ENCODE results near the gene TFEB.
A peak's percentile ranks its signal among the peaks of the same experiment; 100 is the strongest.

TFEB gene

GRCh38 chr6:41675992-41676391 lies 59.4 kb downstream of the TFEB start:
- Histone ChIP-seq H3K4me1 (ENCODE audit: control insufficient read depth, insufficient read depth, low read length) (no peaks in the 10 kb centered on the region), H3K36me3 (ENCODE audit: control insufficient read depth in 2 of 2, insufficient read depth in 1 of 2, low read length in 2 of 2) (no peaks in the 10 kb centered on the region), H3K9me3 (ENCODE audit: control insufficient read depth, insufficient read depth, low read depth, low read length) (no peaks in the 10 kb centered on the region), H3K27ac (ENCODE audit: extremely low read depth, low read depth, low read length) (no peak overlapping the region), H3K4me3 (ENCODE audit: low read depth, low read length) (no peak overlapping the region)
- CTCF ChIA-PET: interaction anchor here (2.1 kb wide), 1 partner anchor 308 kb away, joined by 13 read pairs; no protein-coding TSS in a partner anchor
- TF ChIP-seq ZNF140 (tag by site-specific recombination; IDR thresholded peaks at IDR 0.05) (no peak), ZNF768 (tag by site-specific recombination; IDR thresholded peaks at IDR 0.05) (peak; percentile 90), ZNF580 (tag by site-specific recombination; IDR thresholded peaks at IDR 0.05) (no peak), ZNF311 (tag by site-specific recombination; IDR thresholded peaks at IDR 0.05; ENCODE audit: borderline replicate concordance) (no peak), ZNF350 (tag by site-specific recombination; IDR thresholded peaks at IDR 0.05) (no peak)
- POLR2A ChIA-PET: no interaction called here

- POLR2A ChIA-PET: no interaction called here
- H3K27ac ChIP-seq (ENCODE audit: extremely low read depth, low read depth, low read length): no peak overlapping the region
- TF ChIP-seq ZBTB44 (tag by site-specific recombination; IDR thresholded peaks at IDR 0.05) (no peak), TSHZ1 (tag by site-specific recombination; IDR thresholded peaks at IDR 0.05; ENCODE audit: borderline replicate concordance) (no peak), ZNF350 (tag by site-specific recombination; IDR thresholded peaks at IDR 0.05) (no peak), IKZF3 (tag by site-specific recombination; IDR thresholded peaks at IDR 0.05) (no peak), ZNF214 (tag by site-specific recombination; IDR thresholded peaks at IDR 0.05; ENCODE audit: borderline replicate concordance) (no peak), ZNF626 (tag by site-specific recombination; IDR thresholded peaks at IDR 0.05) (no peak), ZNF830 (tag by site-specific recombination; IDR thresholded peaks at IDR 0.05; ENCODE audit: low read depth) (no peak), ZFHX2 (tag by site-specific recombination; conservative IDR thresholded peaks at IDR 0.05) (peak; percentile 37), ZNF211 (tag by site-specific recombination; IDR thresholded peaks at IDR 0.05; ENCODE audit: low read depth) (no peak), SCRT1 (tag by site-specific recombination; IDR thresholded peaks at IDR 0.05; ENCODE audit: borderline replicate concordance) (no peak), ZNF513 (tag by site-specific recombination; IDR thresholded peaks at IDR 0.05) (no peak), PRDM10 (tag by site-specific recombination; IDR thresholded peaks at IDR 0.05) (no peak), AEBP2 (tag by site-specific recombination; IDR thresholded peaks at IDR 0.05; ENCODE audit: borderline replicate concordance) (no peak)
Measured at GRCh38 chr6:41675176-41675775, 60.1 kb downstream of the TFEB start.

More at GRCh38 chr6:41675176-41675775, 60.1 kb downstream of the TFEB start:
- H3K9me3 ChIP-seq (ENCODE audit: control insufficient read depth, insufficient read depth, low read depth, low read length): no peaks in the 10 kb centered on the region
- H3K4me3 ChIP-seq (ENCODE audit: low read depth, low read length): no peak overlapping the region
- CTCF ChIA-PET: interaction anchor here (0.9 to 2.1 kb wide), 3 partner anchors 58 to 307 kb away, joined by 3 to 13 read pairs (median 3); no protein-coding TSS in a partner anchor
- H3K36me3 ChIP-seq (ENCODE audit: control insufficient read depth in 2 of 2, insufficient read depth in 1 of 2, low read length in 2 of 2): no peaks in the 10 kb centered on the region
- H3K4me1 ChIP-seq (ENCODE audit: control insufficient read depth, insufficient read depth, low read length): no peaks in the 10 kb centered on the region
